ENCODE results near the gene KISS1R. TPM values are rescaled to one million over a fixed set of nuclear protein-coding genes. Genes with fewer than 3 reads are reported as not detected.

KISS1R gene
- total RNA-seq, 2 experiments from 2014 or later = 1.5 to 1.6 TPM

GRCh38 chr19:873561-874041, 43.5 kb upstream of the KISS1R start:
- Histone ChIP-seq H3K4me1 (ENCODE audit: insufficient read depth, low read length) (peaks cover 16% of the 10 kb centered on the region), H3K27me3 (ENCODE audit: control insufficient read depth in 1 of 2, insufficient read depth in 2 of 2, low read length in 2 of 2) (no peaks in the 10 kb centered on the region), H3K4me3 (ENCODE audit: low read length) (no peak overlapping the region), H3K9me3 (ENCODE audit: control insufficient read depth in 1 of 2, insufficient read depth in 1 of 2, low read length in 2 of 2) (no peaks in the 10 kb centered on the region), H3K27ac (ENCODE audit: low read depth in 1 of 2, low read length in 2 of 2) (peak overlapping the region in 1 of 2 donors; percentile 7), H3K36me3 (ENCODE audit: insufficient read depth, low read length) (peaks cover 35% of the 10 kb centered on the region)
- Mint-ChIP-seq H3K4me1 (ENCODE audit: low read depth) (peaks cover 18% of the 10 kb centered on the region), H3K4me3 (no peak overlapping the region), H3K27ac (no peak overlapping the region), H3K36me3 (ENCODE audit: low read depth) (peaks cover 29% of the 10 kb centered on the region), H3K27me3 (no peaks in the 10 kb centered on the region), H3K9me3 (no peaks in the 10 kb centered on the region)
- peak in 1 of 14 experiments; percentile 54 for DNase-seq
- intact Hi-C loops (cut with DNase I, micrococcal nuclease) = loop anchor here (2.0 kb wide), 1 partner anchor 19 kb away; the partner anchor contains the start of genes MED16 (in 2 of the 2) and RNU6-9 (in 2 of the 2)
- ATAC-seq (ENCODE audit: poor library complexity) = no peak
- no peak for TF ChIP-seq CTCF (IDR thresholded peaks at IDR 0.05)
- ChIA-PET POLR2A (interaction anchor here (1.1 to 3.1 kb wide), 4 partner anchors 10 to 46 kb away, joined by 3 to 11 read pairs (median 7); partner anchors contain the start of genes MED16 and RNU6-9), CTCF (interaction anchor here (0.9 to 2.1 kb wide), 3 partner anchors 10 to 46 kb away, joined by 4 to 13 read pairs (median 7); no protein-coding TSS in a partner anchor)

- no peaks in the 10 kb centered on the region for H3K9me3 ChIP-seq (ENCODE audit: control insufficient read depth in 1 of 2, insufficient read depth in 1 of 2, low read length in 2 of 2)
- no peak overlapping the region for H3K27ac ChIP-seq (ENCODE audit: low read depth in 1 of 2, low read length in 2 of 2)
- no peak for TF ChIP-seq CTCF (IDR thresholded peaks at IDR 0.05)
- H3K27me3 Mint-ChIP-seq = no peaks in the 10 kb centered on the region
- no peak for ATAC-seq (ENCODE audit: poor library complexity)
- intact Hi-C loops (cut with DNase I, micrococcal nuclease) = no loop called here
- H3K27me3 ChIP-seq (ENCODE audit: control insufficient read depth in 1 of 2, insufficient read depth in 2 of 2, low read length in 2 of 2) = no peaks in the 10 kb centered on the region
- H3K27ac Mint-ChIP-seq = no peak overlapping the region
- H3K36me3 ChIP-seq (ENCODE audit: insufficient read depth, low read length) = peaks cover 25% of the 10 kb centered on the region
- H3K9me3 Mint-ChIP-seq = no peaks in the 10 kb centered on the region
- peaks cover 18% of the 10 kb centered on the region for H3K4me1 Mint-ChIP-seq (ENCODE audit: low read depth)
- H3K4me3 Mint-ChIP-seq = no peak overlapping the region
- H3K4me3 ChIP-seq (ENCODE audit: low read length) = no peak overlapping the region
- H3K4me1 ChIP-seq (ENCODE audit: insufficient read depth, low read length) = peaks cover 16% of the 10 kb centered on the region
- POLR2A ChIA-PET = no interaction called here
- DNase-seq = no peak
- peaks cover 20% of the 10 kb centered on the region for H3K36me3 Mint-ChIP-seq (ENCODE audit: low read depth)
- CTCF ChIA-PET = interaction anchor here (1.2 to 1.8 kb wide), 3 partner anchors 12 to 33 kb away, joined by 3 to 7 read pairs (median 4); partner anchors contain the start of genes MED16 and RNU6-9
These were observed 41.8 kb upstream of the KISS1R start for GRCh38 chr19:875265-875879.

GRCh38 chr19:876089-876488, 41.0 kb upstream of the KISS1R start:
- ATAC-seq (ENCODE audit: poor library complexity) = no peak
- Mint-ChIP-seq H3K9me3 (no peaks in the 10 kb centered on the region), H3K27ac (no peak overlapping the region), H3K4me3 (no peak overlapping the region), H3K4me1 (ENCODE audit: low read depth) (peaks cover 18% of the 10 kb centered on the region), H3K27me3 (no peaks in the 10 kb centered on the region), H3K36me3 (ENCODE audit: low read depth) (peaks cover 21% of the 10 kb centered on the region)
- Histone ChIP-seq H3K9me3 (ENCODE audit: control insufficient read depth in 1 of 2, insufficient read depth in 1 of 2, low read length in 2 of 2) (no peaks in the 10 kb centered on the region), H3K36me3 (ENCODE audit: insufficient read depth, low read length) (peaks cover 21% of the 10 kb centered on the region), H3K27ac (ENCODE audit: low read depth in 1 of 2, low read length in 2 of 2) (no peak overlapping the region), H3K27me3 (ENCODE audit: control insufficient read depth in 1 of 2, insufficient read depth in 2 of 2, low read length in 2 of 2) (no peaks in the 10 kb centered on the region), H3K4me1 (ENCODE audit: insufficient read depth, low read length) (peaks cover 16% of the 10 kb centered on the region), H3K4me3 (ENCODE audit: low read length) (no peak overlapping the region)
- no peak for TF ChIP-seq CTCF (IDR thresholded peaks at IDR 0.05)
- ChIA-PET CTCF (interaction anchor here (1.2 to 1.4 kb wide), 2 partner anchors 17 to 32 kb away, joined by 3 to 4 read pairs; partner anchors contain the start of genes MED16 and RNU6-9), POLR2A (no interaction called here)
- intact Hi-C loops (cut with DNase I, micrococcal nuclease) = no loop called here
- DNase-seq = no peak
